ENCODE measurements around the gene BTBD7. TPM values are rescaled to one million over a fixed set of nuclear protein-coding genes. Genes with fewer than 3 reads are reported as not detected.

BTBD7 gene
- total and polyA plus RNA-seq, 2 experiments from 2014 or later = 24.4 to 32.8 TPM

Other genes starting within 250 kb of the BTBD7 start
- gene ITPK1, start 217.1 kb downstream of the BTBD7 start, total RNA-seq (2014; rRNA removed; shearing (Covaris generic)) = 88.1 and 101 TPM in 2 replicates
- 35.9 and 39.9 TPM in 2 replicates for gene ITPK1, start 217.1 kb downstream of the BTBD7 start, polyA plus RNA-seq (2016; fragmentation: Nextera tagmentation; extraction: Ambion mirVana)
- 21.6 and 21.7 TPM in 2 replicates for gene MOAP1, start 148.1 kb downstream of the BTBD7 start, total RNA-seq (2014; rRNA removed; shearing (Covaris generic))
- gene MOAP1, start 148.1 kb downstream of the BTBD7 start, polyA plus RNA-seq (2016; fragmentation: Nextera tagmentation; extraction: Ambion mirVana) = 8.5 and 8.6 TPM in 2 replicates
- 14.2 and 20.4 TPM in 2 replicates for gene LYSET, start 147.7 kb downstream of the BTBD7 start, total RNA-seq (2014; rRNA removed; shearing (Covaris generic))
- 32.4 and 34.0 TPM in 2 replicates for gene LYSET, start 147.7 kb downstream of the BTBD7 start, polyA plus RNA-seq (2016; fragmentation: Nextera tagmentation; extraction: Ambion mirVana)
- 7.4 and 12.8 TPM in 2 replicates for gene GON7, start 126.0 kb downstream of the BTBD7 start, total RNA-seq (2014; rRNA removed; shearing (Covaris generic))
- 12.7 and 16.6 TPM in 2 replicates for gene GON7, start 126.0 kb downstream of the BTBD7 start, polyA plus RNA-seq (2016; fragmentation: Nextera tagmentation; extraction: Ambion mirVana)
- 45.3 and 63.5 TPM in 2 replicates for gene UBR7, start 125.8 kb downstream of the BTBD7 start, total RNA-seq (2014; rRNA removed; shearing (Covaris generic))
- 12.4 and 13.9 TPM in 2 replicates for gene UBR7, start 125.8 kb downstream of the BTBD7 start, polyA plus RNA-seq (2016; fragmentation: Nextera tagmentation; extraction: Ambion mirVana)
- not detected in 2 replicates for gene COX8C, start 14.1 kb upstream of the BTBD7 start, total RNA-seq (2014; rRNA removed; shearing (Covaris generic))
- 0.73 TPM in 1 of 2 replicates, not detected in the other for gene COX8C, start 14.1 kb upstream of the BTBD7 start, polyA plus RNA-seq (2016; fragmentation: Nextera tagmentation; extraction: Ambion mirVana)
- gene UNC79, start 97.9 kb upstream of the BTBD7 start, total RNA-seq (2014; rRNA removed; shearing (Covaris generic)) = 3.3 and 3.6 TPM in 2 replicates
- gene UNC79, start 97.9 kb upstream of the BTBD7 start, polyA plus RNA-seq (2016; fragmentation: Nextera tagmentation; extraction: Ambion mirVana) = 1.2 and 1.8 TPM in 2 replicates

All from GM23338 (cell line).